DOHH2 (cell line): Measurements from ENCODE around the gene SNX9.

Experiments
- EZH2phosphoT487 ChIP-seq: fragments of 200-600 bp; sonication (generic); IDR thresholded peaks from 2 replicates; pipeline ENCODE4 v1.6.1; 2017; ENCODE audit warnings: borderline replicate concordance, mild to moderate bottlenecking, antibody characterized with exemption, low read length, moderate library complexity, mixed read lengths
- TF ChIP-seq, protein P1 (sequence below): fragments of 200-600 bp; sonication (generic); IDR thresholded peaks from one replicate; pipeline ENCODE4 v1.5.1; 2014; ENCODE audit warnings: antibody characterized with exemption, mild to moderate bottlenecking, low read depth, low read length; ENCODE audit not compliant: poor library complexity, severe bottlenecking

DNA sequence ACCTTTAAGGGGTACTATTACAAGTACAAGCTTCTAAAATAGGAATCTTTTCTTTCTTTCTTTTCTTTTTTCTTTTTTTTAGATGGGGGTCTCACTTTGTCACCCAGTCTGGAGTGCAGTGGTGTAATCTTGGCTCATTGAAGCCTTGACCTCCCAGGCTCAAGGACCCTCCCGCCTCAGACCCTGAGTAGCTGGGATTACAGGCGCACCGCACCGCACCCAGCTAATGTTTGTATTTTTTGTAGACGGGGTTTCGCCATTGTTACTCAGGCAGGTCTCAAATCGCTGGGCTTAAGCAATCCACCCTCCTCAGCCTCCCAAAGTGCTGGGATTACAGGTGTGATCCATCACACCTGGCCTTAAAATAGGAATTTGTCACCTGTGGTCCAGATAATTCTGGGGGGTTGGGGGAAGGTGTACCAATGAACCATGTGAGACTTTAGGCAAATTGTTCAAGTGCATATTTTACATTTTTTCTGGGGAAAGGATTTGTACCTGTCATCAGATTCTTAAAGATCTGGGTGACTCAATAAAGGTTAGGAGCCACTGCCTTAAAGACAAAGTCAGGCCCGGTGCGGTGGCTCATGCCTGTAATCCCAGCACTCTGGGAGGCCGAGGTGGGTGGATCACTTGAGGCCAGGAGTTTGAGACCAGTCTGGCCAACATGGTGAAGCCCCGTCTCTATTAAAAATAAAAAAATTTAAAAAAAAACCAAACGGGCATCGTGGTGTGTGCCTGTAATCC lies 139.0 kb downstream of the SNX9 start:
- TF ChIP-seq, protein P1, sequence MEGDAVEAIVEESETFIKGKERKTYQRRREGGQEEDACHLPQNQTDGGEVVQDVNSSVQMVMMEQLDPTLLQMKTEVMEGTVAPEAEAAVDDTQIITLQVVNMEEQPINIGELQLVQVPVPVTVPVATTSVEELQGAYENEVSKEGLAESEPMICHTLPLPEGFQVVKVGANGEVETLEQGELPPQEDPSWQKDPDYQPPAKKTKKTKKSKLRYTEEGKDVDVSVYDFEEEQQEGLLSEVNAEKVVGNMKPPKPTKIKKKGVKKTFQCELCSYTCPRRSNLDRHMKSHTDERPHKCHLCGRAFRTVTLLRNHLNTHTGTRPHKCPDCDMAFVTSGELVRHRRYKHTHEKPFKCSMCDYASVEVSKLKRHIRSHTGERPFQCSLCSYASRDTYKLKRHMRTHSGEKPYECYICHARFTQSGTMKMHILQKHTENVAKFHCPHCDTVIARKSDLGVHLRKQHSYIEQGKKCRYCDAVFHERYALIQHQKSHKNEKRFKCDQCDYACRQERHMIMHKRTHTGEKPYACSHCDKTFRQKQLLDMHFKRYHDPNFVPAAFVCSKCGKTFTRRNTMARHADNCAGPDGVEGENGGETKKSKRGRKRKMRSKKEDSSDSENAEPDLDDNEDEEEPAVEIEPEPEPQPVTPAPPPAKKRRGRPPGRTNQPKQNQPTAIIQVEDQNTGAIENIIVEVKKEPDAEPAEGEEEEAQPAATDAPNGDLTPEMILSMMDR: no peak
- no peak for TF ChIP-seq EZH2phosphoT487
